Psoas muscle (tissue), 8 donors: ENCODE data around the gene GAD2. TPM values are rescaled to one million over a fixed set of nuclear protein-coding genes. Genes with fewer than 3 reads are reported as not detected.

ENCODE experiments used
- ATAC-seq, 4 donors: fragments of 200-7000 bp; cut with Tn5 transposase; one replicate each; pipeline ENCODE4 v1.9.1; 2020; ENCODE audit warnings: moderate library complexity in 3 of 4, mild to moderate bottlenecking in 2 of 4
- DNase-seq, 2 donors: peaks; one replicate each; pipeline ENCODE4 v3.0.0-alpha.2; 2020
- H3K27ac ChIP-seq: fragments of 200-600 bp; one replicate; pipeline ENCODE4 v1.8.0; 2022
- H3K27me3 ChIP-seq, 3 donors: fragments of 200-600 bp in 1 of 3; one replicate each; pipeline versions ENCODE4 v1.6.1 to v1.8.0; 2013 to 2022; ENCODE audit warnings: low read length in 2 of 3, mild to moderate bottlenecking in 2 of 3, moderate library complexity in 1 of 3; ENCODE audit not compliant: insufficient read depth in 3 of 3
- H3K36me3 ChIP-seq, 2 donors: fragments of 200-600 bp in 1 of 2; one replicate each; pipeline versions ENCODE4 v1.6.1 to v1.8.0; 2013 to 2022; ENCODE audit warnings: low read depth in 1 of 2, mild to moderate bottlenecking in 1 of 2, moderate library complexity in 1 of 2; ENCODE audit not compliant: insufficient read depth in 1 of 2
- H3K4me1 ChIP-seq: fragments of 200-600 bp; one replicate; pipeline ENCODE4 v1.8.0; 2022
- H3K4me3 ChIP-seq: fragments of 200-600 bp; one replicate; pipeline ENCODE4 v1.8.0; 2022; ENCODE audit warnings: mild to moderate bottlenecking
- H3K9me3 ChIP-seq: fragments of 200-600 bp; one replicate; pipeline ENCODE4 v1.8.0; 2022
- WGBS, 3 donors: extraction: QIAGEN DNeasy Blood & Tissue Kit; methylation state at CpG; one replicate each; pipeline versions ENCODE4 v1.1.6 to v1.1.7; 2013; 5-methylcytosine and 5-hydroxymethylcytosine counted together
- intact Hi-C, 2 donors: fragments of 100-400 bp; cut with DNase I; formaldehyde crosslinking; loops; one replicate each; pipeline versions ENCODE4 v1.11.0 to v1.14.2; 2022
- polyA plus RNA-seq, 3 donors: library from polyadenylated mRNA; stranded (reverse); fragments of 200-250 nt; gene quantifications; one replicate each; pipeline ENCODE4 v1.2.3, GENCODE V29; 2013
- total RNA-seq, 4 donors: library from RNA; stranded (reverse); fragmentation: NEBNext Ultra II Directional in 2 of 4; extraction: Animal tissue kit (Norgen Biotek cat#: 25700) in 2 of 4; gene quantifications; one replicate each; pipeline versions ENCODE4 v1.2.1 to v1.2.4, GENCODE V29; 2021 to 2023
- TF ChIP-seq, protein P1 (sequence below): fragments of 200-600 bp; IDR thresholded peaks from one replicate; pipeline ENCODE4 v1.8.0; 2022; ENCODE audit warnings: antibody characterized with exemption
- donor health status: healthy with polysubstance abuse.
- donor health status: DM: no; HTN: no; CAD: no; lungs with moderate emphysema.
- donor health status: Bipolar disorder and iron deficiency.
- donor health status: healthy.
- donor health status: DM: yes; HTN: yes; CAD: no.
- donor health status: DM: no; HTN: no; CAD: no.
- donor health status: DM: no; HTN: no; CAD: no.
- donor health status: DM: yes; HTN: yes; CAD: no.

Gene GAD2
- total and polyA plus RNA-seq, 7 donors: 0.01 TPM; not detected in 6

GRCh38 chr10:26225322-26225721 lies 8.7 kb downstream of the GAD2 start:
- TF ChIP-seq, protein P1, sequence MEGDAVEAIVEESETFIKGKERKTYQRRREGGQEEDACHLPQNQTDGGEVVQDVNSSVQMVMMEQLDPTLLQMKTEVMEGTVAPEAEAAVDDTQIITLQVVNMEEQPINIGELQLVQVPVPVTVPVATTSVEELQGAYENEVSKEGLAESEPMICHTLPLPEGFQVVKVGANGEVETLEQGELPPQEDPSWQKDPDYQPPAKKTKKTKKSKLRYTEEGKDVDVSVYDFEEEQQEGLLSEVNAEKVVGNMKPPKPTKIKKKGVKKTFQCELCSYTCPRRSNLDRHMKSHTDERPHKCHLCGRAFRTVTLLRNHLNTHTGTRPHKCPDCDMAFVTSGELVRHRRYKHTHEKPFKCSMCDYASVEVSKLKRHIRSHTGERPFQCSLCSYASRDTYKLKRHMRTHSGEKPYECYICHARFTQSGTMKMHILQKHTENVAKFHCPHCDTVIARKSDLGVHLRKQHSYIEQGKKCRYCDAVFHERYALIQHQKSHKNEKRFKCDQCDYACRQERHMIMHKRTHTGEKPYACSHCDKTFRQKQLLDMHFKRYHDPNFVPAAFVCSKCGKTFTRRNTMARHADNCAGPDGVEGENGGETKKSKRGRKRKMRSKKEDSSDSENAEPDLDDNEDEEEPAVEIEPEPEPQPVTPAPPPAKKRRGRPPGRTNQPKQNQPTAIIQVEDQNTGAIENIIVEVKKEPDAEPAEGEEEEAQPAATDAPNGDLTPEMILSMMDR: no peak

DNA sequence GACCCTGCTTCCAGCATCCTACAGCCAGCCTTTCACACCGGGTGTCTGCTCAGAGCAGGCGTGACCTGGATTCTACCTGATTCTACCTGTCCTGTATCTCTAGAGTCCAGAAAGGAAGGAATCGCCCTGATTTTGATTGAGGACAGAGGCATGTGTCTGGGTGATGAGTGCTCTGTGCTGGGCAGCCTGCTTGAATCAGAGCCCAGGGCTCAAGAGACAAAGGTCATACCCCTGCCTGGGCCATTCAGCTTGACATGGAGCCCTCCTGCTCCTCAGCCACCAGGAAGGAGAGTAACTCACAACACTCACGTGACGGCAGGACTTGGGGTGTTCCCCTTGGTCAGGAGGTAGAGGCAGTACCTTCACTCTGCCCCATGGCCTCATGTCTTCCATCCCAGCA lies 11.2 kb downstream of the GAD2 start:
- ATAC-seq (no peak), DNase-seq (no peak)
- H3K27ac ChIP-seq: no peak overlapping the region
- no peaks in the 10 kb centered on the region for H3K36me3 ChIP-seq
- TF ChIP-seq, protein P1: no peak
- intact Hi-C loops: no loop called here
- 83 to 95% (median 83%) methylated on average over 5 of the region's 5 CpGs for WGBS, 3 donors
- peaks cover 0 to 5% (median 0%) of the 10 kb centered on the region in 3 donors for H3K27me3 ChIP-seq
- no peaks in the 10 kb centered on the region for H3K9me3 ChIP-seq
- H3K4me1 ChIP-seq: no peaks in the 10 kb centered on the region
- H3K4me3 ChIP-seq: no peak overlapping the region

More at GRCh38 chr10:26225322-26225721, 8.7 kb downstream of the GAD2 start:
- ATAC-seq (no peak), DNase-seq (no peak)
- Histone ChIP-seq H3K4me3 (no peak overlapping the region), H3K9me3 (no peaks in the 10 kb centered on the region), H3K27me3 (peaks cover 4 to 18% (median 8%) of the 10 kb centered on the region in 3 donors), H3K36me3 (no peaks in the 10 kb centered on the region), H3K4me1 (no peaks in the 10 kb centered on the region), H3K27ac (no peak overlapping the region)
- WGBS, 3 donors: 75% methylated on average over 4 of the region's 4 CpGs
- intact Hi-C loops: no loop called here

DNA sequence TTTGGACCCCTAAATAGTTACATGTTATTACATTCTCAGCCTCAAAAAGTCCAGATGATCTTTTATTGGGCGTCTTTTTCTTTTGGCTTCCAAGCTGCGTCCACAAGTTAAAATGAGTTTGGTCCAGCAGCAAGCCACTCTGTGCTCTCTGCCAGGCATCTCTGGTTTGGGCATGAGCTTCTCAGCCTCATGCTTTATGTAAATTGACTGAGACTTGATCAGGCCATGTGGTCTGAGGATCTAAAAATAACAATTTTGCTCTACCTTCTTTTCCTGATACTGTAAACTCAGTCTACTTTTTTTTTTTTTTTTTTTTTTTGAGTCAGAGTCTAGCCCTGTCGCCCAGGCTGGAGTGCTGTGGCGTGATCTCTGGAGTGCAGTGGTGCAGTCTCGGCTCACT lies 15.6 kb downstream of the GAD2 start:
- DNase-seq (no peak), ATAC-seq (no peak)
- H3K27ac ChIP-seq: no peak overlapping the region
- TF ChIP-seq, protein P1: no peak
- H3K27me3 ChIP-seq: no peaks in the 10 kb centered on the region
- 86 to 90% (median 90%) methylated on average over 5 of the region's 5 CpGs for WGBS, 3 donors
- no peaks in the 10 kb centered on the region for H3K36me3 ChIP-seq
- no peaks in the 10 kb centered on the region for H3K9me3 ChIP-seq
- no peaks in the 10 kb centered on the region for H3K4me1 ChIP-seq
- intact Hi-C loops: no loop called here
- no peak overlapping the region for H3K4me3 ChIP-seq

DNA sequence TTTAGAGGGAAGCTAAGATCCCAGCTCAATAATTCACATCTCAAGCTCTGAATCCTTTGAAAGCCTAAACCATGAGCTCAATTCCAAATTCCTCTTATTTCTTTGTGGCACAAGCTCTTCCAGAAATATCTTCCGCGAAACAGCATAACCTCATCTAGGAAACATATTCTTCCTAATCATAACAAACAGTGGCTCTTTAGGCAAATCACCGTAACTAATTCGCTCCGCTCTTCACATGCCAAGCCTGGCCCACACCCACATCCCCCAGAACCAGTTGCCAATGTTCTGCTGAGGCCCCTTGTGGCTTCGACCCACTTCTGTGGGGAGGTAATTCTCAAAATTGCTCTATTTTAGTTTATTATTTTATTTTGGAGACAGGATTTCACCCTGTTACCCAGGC lies 19.2 kb downstream of the GAD2 start:
- no peaks in the 10 kb centered on the region for H3K4me1 ChIP-seq
- intact Hi-C loops: no loop called here
- TF ChIP-seq, protein P1: no peak
- no peak overlapping the region for H3K4me3 ChIP-seq
- no peaks in the 10 kb centered on the region for H3K27me3 ChIP-seq
- no peaks in the 10 kb centered on the region for H3K36me3 ChIP-seq
- no peaks in the 10 kb centered on the region for H3K9me3 ChIP-seq
- DNase-seq: no peak
- WGBS, 3 donors: 63 to 71% (median 63%) methylated on average over 6 of the region's 6 CpGs
- H3K27ac ChIP-seq: no peak overlapping the region
- no peak for ATAC-seq

GRCh38 chr10:26238378-26238777 lies 21.8 kb downstream of the GAD2 start:
- H3K4me3 ChIP-seq: no peak overlapping the region

More at GRCh38 chr10:26238378-26238777, 21.8 kb downstream of the GAD2 start:
- intact Hi-C loops: no loop called here
- Histone ChIP-seq H3K27ac (no peak overlapping the region), H3K36me3 (no peaks in the 10 kb centered on the region), H3K9me3 (no peaks in the 10 kb centered on the region), H3K27me3 (no peaks in the 10 kb centered on the region), H3K4me1 (no peaks in the 10 kb centered on the region)
- WGBS, 3 donors: 35 to 52% (median 43%) methylated on average over 2 of the region's 2 CpGs
- TF ChIP-seq, protein P1: no peak
- DNase-seq (no peak), ATAC-seq (no peak)
